Endothelial cell of umbilical vein (primary cell): Measurements from ENCODE around the gene PNPLA6. TPM values are rescaled to one million over a fixed set of nuclear protein-coding genes. Genes with fewer than 3 reads are reported as not detected.

Experiments
- BruUV-seq: library from RNA; stranded (reverse); fragments of 400-500 nt; replicated peaks from 2 replicates; lab custom pipeline; 2021; lab: Mats Ljungman, UMichigan
- CTCF ChIA-PET: fragments of 300-600, 350-600 bp; sonication (Branson Sonifier 250); formaldehyde crosslinking; loops from one replicate; lab custom pipeline; 2021; ENCODE audit warnings: antibody characterized with exemption, inconsistent platforms; lab: Charles Lee
- POLR2A ChIA-PET: fragments of 300-600, 350-600 bp; sonication (Branson Sonifier 250); formaldehyde crosslinking; loops from one replicate; lab custom pipeline; 2021; ENCODE audit warnings: antibody characterized with exemption, inconsistent platforms; lab: Charles Lee
- DNase-seq: peaks from one replicate; pipeline ENCODE4 v3.0.0-alpha.2; 2011; ENCODE audit warnings: low read depth, low spot score
- FAIRE-seq: peaks from 2 replicates; lab custom pipeline; 2011; peaks lifted over from hg19 to GRCh38; lab: Jason Lieb, UNC
- H2AFZ ChIP-seq: 2 replicates; pipeline ENCODE4 v1.6.0; 2012; ENCODE audit warnings: low read depth, low read length, control low read depth, inconsistent platforms
- H3K27ac ChIP-seq: 2 replicates; pipeline ENCODE4 v1.5.1; 2011; ENCODE audit warnings: low read depth, mild to moderate bottlenecking, control low read depth, low read length, moderate library complexity; ENCODE audit not compliant: insufficient read depth
- H3K27me3 ChIP-seq, 2 experiments: 2 replicates each; pipeline versions ENCODE4 v1.6.0 to v1.6.1; 2011; ENCODE audit warnings: low read length in 2 of 2, mixed read lengths in 1 of 2; ENCODE audit not compliant: control insufficient read depth in 2 of 2, insufficient read depth in 2 of 2
- H3K36me3 ChIP-seq, 2 experiments: 2 replicates in 1 of 2; 3 replicates in 1 of 2; pipeline ENCODE4 v1.5.1; 2011; ENCODE audit warnings: low read length in 2 of 2, mild to moderate bottlenecking in 1 of 2, moderate library complexity in 1 of 2; ENCODE audit not compliant: control insufficient read depth in 2 of 2, insufficient read depth in 2 of 2; ENCODE audit errors: extremely low read depth in 1 of 2
- H3K4me1 ChIP-seq: 3 replicates; pipeline ENCODE4 v1.5.1; 2011; ENCODE audit warnings: mild to moderate bottlenecking, low read length; ENCODE audit not compliant: control insufficient read depth, insufficient read depth; ENCODE audit errors: extremely low read depth
- H3K4me2 ChIP-seq: 2 replicates; pipeline ENCODE4 v1.6.1; 2011; ENCODE audit warnings: low read length, control low read depth, mixed read lengths; ENCODE audit not compliant: insufficient read depth
- H3K4me3 ChIP-seq, 3 experiments: fragments of 200-600 bp in 1 of 3; sonication (generic), shearing (Covaris generic) in 1 of 3; replicated peaks in 1 of 3; 2 replicates each; pipeline ENCODE4 v1.5.1; 2011 to 2016; ENCODE audit warnings: control low read depth in 3 of 3, low read length in 3 of 3, mild to moderate bottlenecking in 2 of 3, inconsistent platforms in 1 of 3, low read depth in 1 of 3, moderate library complexity in 1 of 3; ENCODE audit not compliant: insufficient read depth in 1 of 3
- H3K79me2 ChIP-seq: 2 replicates; pipeline ENCODE4 v1.6.0; 2012; ENCODE audit warnings: low read length, inconsistent platforms; ENCODE audit not compliant: control insufficient read depth, insufficient read depth
- H3K9ac ChIP-seq: replicated peaks from 2 replicates; pipeline ENCODE3; 2011; ENCODE audit warnings: low read length, control low read depth; ENCODE audit not compliant: insufficient read depth; ENCODE audit errors: extremely low read depth
- H3K9me1 ChIP-seq: replicated peaks from 3 replicates; pipeline ENCODE4 v1.6.0; 2011; ENCODE audit warnings: mild to moderate bottlenecking, low read length; ENCODE audit not compliant: control insufficient read depth, insufficient read depth; ENCODE audit errors: extremely low read depth
- H3K9me3 ChIP-seq: replicated peaks from 2 replicates; pipeline ENCODE4 v1.5.1; 2012; ENCODE audit warnings: low read length, inconsistent platforms; ENCODE audit not compliant: control insufficient read depth, insufficient read depth
- H4K20me1 ChIP-seq: replicated peaks from 2 replicates; pipeline ENCODE3; 2011; ENCODE audit warnings: mild to moderate bottlenecking, low read length; ENCODE audit not compliant: control insufficient read depth, insufficient read depth; ENCODE audit errors: extremely low read depth
- CTCF ChIP-seq, 2 donors: IDR thresholded peaks; 1 replicate in 1 of 2; 2 replicates in 1 of 2; pipeline ENCODE4 v1.5.1; 2011; ENCODE audit warnings: low read length in 2 of 2, mild to moderate bottlenecking in 2 of 2, moderate library complexity in 2 of 2, control low read depth in 1 of 2, inconsistent platforms in 1 of 2, low read depth in 1 of 2; ENCODE audit not compliant: insufficient read depth in 1 of 2; ENCODE audit errors: extremely low read depth in 1 of 2
- EZH2 ChIP-seq: IDR thresholded peaks from 2 replicates; pipeline ENCODE4 v1.6.1; 2012; ENCODE audit warnings: borderline replicate concordance, low read depth, mild to moderate bottlenecking, moderate library complexity, low read length, inconsistent platforms; ENCODE audit not compliant: severe bottlenecking
- FOS ChIP-seq: IDR thresholded peaks from 2 replicates; pipeline ENCODE4 v1.6.1; 2011; ENCODE audit warnings: mild to moderate bottlenecking, low read length, moderate library complexity, borderline replicate concordance; ENCODE audit not compliant: insufficient read depth
- GATA2 ChIP-seq: IDR thresholded peaks from 2 replicates; pipeline ENCODE4 v1.7.0; 2011; ENCODE audit warnings: low read depth, mild to moderate bottlenecking, moderate library complexity, mixed read lengths, low read length; ENCODE audit not compliant: insufficient read length, insufficient read depth
- JUN ChIP-seq: IDR thresholded peaks from 2 replicates; pipeline ENCODE4 v1.6.1; 2011; ENCODE audit warnings: borderline replicate concordance, low read depth; ENCODE audit not compliant: insufficient read length, insufficient read depth
- MAX ChIP-seq: IDR thresholded peaks from 2 replicates; pipeline ENCODE4 v1.6.1; 2011; ENCODE audit not compliant: insufficient read depth, insufficient read length
- MYC ChIP-seq: IDR thresholded peaks from one replicate; pipeline ENCODE4 v1.6.1; 2011; ENCODE audit warnings: mild to moderate bottlenecking, low read depth, low read length
- POLR2A ChIP-seq: IDR thresholded peaks from 2 replicates; pipeline ENCODE4 v1.6.1; 2012; ENCODE audit warnings: low read depth, mild to moderate bottlenecking, control low read depth, low read length
- POLR2AphosphoS5 ChIP-seq: IDR thresholded peaks from 2 replicates; pipeline ENCODE4 v1.6.1; 2012; ENCODE audit warnings: low read depth, mild to moderate bottlenecking, control low read depth, low read length, moderate library complexity; ENCODE audit not compliant: insufficient read depth
- dilution Hi-C: fragments of 300-500 bp; cut with MboI; formaldehyde crosslinking; loops from one replicate; pipeline ENCODE4 v1.15.0; 2019; ENCODE audit warnings: low sequenced_read_pairs; ENCODE audit not compliant: extremely low pct_ligation_motif_present
- intact Hi-C: fragments of 100-400 bp; cut with micrococcal nuclease; formaldehyde crosslinking; loops from one replicate; pipeline ENCODE4 v1.10.0; 2022
- polyA plus RNA-seq, 4 experiments: library from polyadenylated mRNA; depleted of rRNA in 3 of 4; stranded (reverse) in 3 of 4; unstranded in 1 of 4; fragments of >200 nt; gene quantifications; 2 replicates each; pipeline versions ENCODE4 v1.2.1 to v1.2.3, GENCODE V29; 2011 to 2012; ENCODE audit warnings: missing spikeins in 1 of 4
- total RNA-seq: library from RNA; stranded (reverse); gene quantifications from 2 replicates; pipeline ENCODE4 v1.2.3, GENCODE V29; 2021

Gene PNPLA6
- total and polyA plus RNA-seq, 2 donors (not counting 3 experiments of a cell fraction or from before 2014, with no cell fraction given), result 106 to 164 TPM

GRCh38 chr19:7516333-7516732, 19.2 kb upstream of the PNPLA6 start:
- peak overlapping the region; percentile 82 for H3K9ac ChIP-seq
- H3K4me1 ChIP-seq, result peaks cover 12% of the 10 kb centered on the region
- ChIA-PET CTCF (interaction anchor here (0.7 to 1.6 kb wide), 4 partner anchors 8 to 162 kb away, joined by 3 to 5 read pairs (median 3); a partner anchor contains a TSS), POLR2A (no interaction called here)
- H3K4me3 ChIP-seq, result peak overlapping the region; percentile 65 to 77 (median 69)
- FAIRE-seq (no peak), DNase-seq (no peak)
- H3K9me1 ChIP-seq, result no peaks in the 10 kb centered on the region
- no peak for TF ChIP-seq MAX
- no peak for TF ChIP-seq FOS
- no peak for TF ChIP-seq JUN
- no peak for TF ChIP-seq GATA2
- TF ChIP-seq MYC, result no peak
- dilution Hi-C loops (no loop called here), intact Hi-C loops (no loop called here)
- BruUV-seq, result no TSS peak
- H4K20me1 ChIP-seq, result no peaks in the 10 kb centered on the region
- peak overlapping the region; percentile 34 for H2AFZ ChIP-seq
- no peaks in the 10 kb centered on the region for H3K9me3 ChIP-seq
- H3K27ac ChIP-seq, result peak overlapping the region; percentile 26
- peaks cover 0 to 11% of the 10 kb centered on the region in 2 experiments for H3K36me3 ChIP-seq
- H3K27me3 ChIP-seq, result peaks cover 0 to 2% of the 10 kb centered on the region in 2 experiments
- peaks cover 4% of the 10 kb centered on the region for H3K79me2 ChIP-seq
- H3K4me2 ChIP-seq, result peak overlapping the region; percentile 96

GRCh38 chr19:7516878-7517277, 18.6 kb upstream of the PNPLA6 start:
- FAIRE-seq, result no peak
- POLR2A ChIA-PET, result no interaction called here
- dilution Hi-C loops (no loop called here), intact Hi-C loops (no loop called here)
- H3K9ac ChIP-seq, result peak overlapping the region; percentile 82
- H3K36me3 ChIP-seq, result peaks cover 0 to 11% of the 10 kb centered on the region in 2 experiments
- TSS peak; percentile 30 for BruUV-seq
- peak overlapping the region; percentile 96 for H3K4me2 ChIP-seq
- peaks cover 13% of the 10 kb centered on the region for H3K4me1 ChIP-seq
- H3K27ac ChIP-seq, result no peak overlapping the region
- H3K9me1 ChIP-seq, result no peaks in the 10 kb centered on the region
- H3K9me3 ChIP-seq, result no peaks in the 10 kb centered on the region
- CTCF ChIA-PET, result interaction anchor here (0.6 to 1.6 kb wide), 4 partner anchors 9 to 164 kb away, joined by 3 read pairs; partner anchors contain the start of gene TRAPPC5
- H3K27me3 ChIP-seq, result peaks cover 0 to 2% of the 10 kb centered on the region in 2 experiments
- no peaks in the 10 kb centered on the region for H4K20me1 ChIP-seq
- H3K4me3 ChIP-seq, result peak overlapping the region in 2 of 3 experiments; percentile 65 to 77
- H2AFZ ChIP-seq, result no peak overlapping the region
- no peak for DNase-seq
- peaks cover 4% of the 10 kb centered on the region for H3K79me2 ChIP-seq
- TF ChIP-seq POLR2A (no peak), EZH2 (no peak), CTCF (IDR thresholded peaks at IDR 0.05; ENCODE audit: extremely low read depth in 1 of 2, insufficient read depth in 1 of 2, low read depth in 1 of 2, low read length in 2 of 2) (no peak), MAX (no peak), JUN (no peak), MYC (no peak), FOS (no peak), POLR2AphosphoS5 (no peak), GATA2 (no peak)
